PC-9 (cell line): ENCODE measurements around the gene SLC9C1. TPM values are rescaled to one million over a fixed set of nuclear protein-coding genes. Genes with fewer than 3 reads are reported as not detected.

Source experiments
- BruUV-seq: library from RNA; stranded (reverse); fragments of 400-500 nt; replicated peaks from 2 replicates; lab custom pipeline; 2021; lab: Mats Ljungman, UMichigan
- CTCF ChIA-PET: fragments of 300-600 bp; sonication (Branson Sonifier 250); formaldehyde crosslinking; loops from one replicate; lab custom pipeline; 2022; ENCODE audit warnings: antibody characterized with exemption; lab: Charles Lee
- POLR2A ChIA-PET: fragments of 300-600 bp; sonication (Branson Sonifier 250); formaldehyde crosslinking; loops from one replicate; lab custom pipeline; 2022; ENCODE audit warnings: antibody characterized with exemption; ENCODE audit not compliant: unreplicated experiment; lab: Charles Lee
- DNase-seq, 2 experiments: peaks; one replicate each; pipeline versions ENCODE4 v3.0.0 to v3.0.0-alpha.2; 2015 to 2022; ENCODE audit warnings: mixed read lengths in 1 of 2
- H2AFZ ChIP-seq: fragments of 200-600 bp; sonication (generic); 2 replicates; pipeline ENCODE4 v1.8.1; 2017; ENCODE audit warnings: antibody characterized with exemption
- H3F3A ChIP-seq: fragments of 200-600 bp; sonication (generic); 2 replicates; pipeline ENCODE4 v1.8.1; 2017; ENCODE audit warnings: antibody characterized with exemption, mild to moderate bottlenecking, low read depth; ENCODE audit not compliant: insufficient read depth
- H3K27ac ChIP-seq: fragments of 200-600 bp; sonication (generic); 2 replicates; pipeline ENCODE4 v1.6.1; 2016; ENCODE audit warnings: mixed run types
- H3K27me3 ChIP-seq: fragments of 200-600 bp; sonication (generic); 2 replicates; pipeline ENCODE4 v1.6.1; 2016; ENCODE audit warnings: low read depth, mixed run types; ENCODE audit not compliant: insufficient read depth
- H3K36me3 ChIP-seq: fragments of 200-600 bp; sonication (generic); 2 replicates; pipeline ENCODE4 v1.6.1; 2016; ENCODE audit warnings: low read depth, mixed run types
- H3K4me1 ChIP-seq: fragments of 200-600 bp; sonication (generic); replicated peaks from 2 replicates; pipeline ENCODE4 v1.6.1; 2016; ENCODE audit warnings: mixed run types; ENCODE audit not compliant: insufficient read depth
- H3K4me2 ChIP-seq: fragments of 200-600 bp; sonication (generic); 2 replicates; pipeline ENCODE4 v1.6.1; 2017; ENCODE audit warnings: mixed run types
- H3K4me3 ChIP-seq: fragments of 200-600 bp; sonication (generic); 2 replicates; pipeline ENCODE4 v1.6.1; 2016; ENCODE audit warnings: mixed run types
- H3K79me2 ChIP-seq: fragments of 200-600 bp; sonication (generic); 2 replicates; pipeline ENCODE4 v1.6.1; 2017; ENCODE audit warnings: low read depth, mixed run types
- H3K9me2 ChIP-seq: fragments of 200-600 bp; sonication (generic); 2 replicates; pipeline ENCODE4 v1.8.1; 2017; ENCODE audit warnings: mild to moderate bottlenecking; ENCODE audit not compliant: insufficient read depth
- H3K9me3 ChIP-seq: fragments of 200-600 bp; sonication (generic); 2 replicates; pipeline ENCODE4 v1.8.1; 2016; ENCODE audit warnings: low read depth; ENCODE audit not compliant: insufficient read depth
- H4K20me1 ChIP-seq: fragments of 200-600 bp; sonication (generic); 2 replicates; pipeline ENCODE4 v1.8.1; 2017; ENCODE audit not compliant: insufficient read depth
- CTCF ChIP-seq: fragments of 200-600 bp; sonication (generic); conservative IDR thresholded peaks from 2 replicates; pipeline ENCODE4 v1.6.1; 2017; ENCODE audit warnings: mixed run types, antibody characterized with exemption, mild to moderate bottlenecking, moderate library complexity
- EZH2 ChIP-seq: fragments of 200-600 bp; sonication (generic); IDR thresholded peaks from 2 replicates; pipeline ENCODE4 v1.8.0; 2017; ENCODE audit warnings: antibody characterized with exemption, low read depth
- intact Hi-C: fragments of 100-400 bp; cut with micrococcal nuclease; formaldehyde crosslinking; loops from one replicate; pipeline ENCODE4 v1.10.0; 2022; ENCODE audit not compliant: unreplicated experiment
- total RNA-seq: library from RNA; stranded (reverse); gene quantifications from 2 replicates; pipeline ENCODE4 v1.2.3, GENCODE V29; 2021

The SLC9C1 gene
- total RNA-seq, 1 experiment from 2014 or later: not detected

- ChIA-PET POLR2A (interaction anchor here (0.5 kb wide), 1 partner anchor 81 kb away, joined by 3 read pairs; no protein-coding TSS in a partner anchor), CTCF (no interaction called here)
- intact Hi-C loops: no loop called here
- DNase-seq: no peak
- Histone ChIP-seq H3F3A (no peaks in the 10 kb centered on the region), H2AFZ (no peak overlapping the region), H3K4me2 (no peak overlapping the region), H3K27me3 (no peaks in the 10 kb centered on the region), H3K9me3 (no peaks in the 10 kb centered on the region), H4K20me1 (no peaks in the 10 kb centered on the region), H3K4me1 (no peaks in the 10 kb centered on the region), H3K27ac (no peak overlapping the region), H3K9me2 (no peaks in the 10 kb centered on the region), H3K36me3 (no peaks in the 10 kb centered on the region), H3K4me3 (no peak overlapping the region), H3K79me2 (no peaks in the 10 kb centered on the region)
- TF ChIP-seq CTCF (no peak), EZH2 (no peak)
- no TSS peak for BruUV-seq
Measured at GRCh38 chr3:112321867-112322652, 28.0 kb upstream of the SLC9C1 start.

GRCh38 chr3:112320691-112321090 lies 26.7 kb upstream of the SLC9C1 start:
- Histone ChIP-seq H3K4me1 (no peaks in the 10 kb centered on the region), H2AFZ (no peak overlapping the region), H3K27me3 (no peaks in the 10 kb centered on the region), H3K9me3 (peaks cover 3% of the 10 kb centered on the region; the same call in 1 of the 2 replicates), H3K9me2 (no peaks in the 10 kb centered on the region), H3K4me2 (no peak overlapping the region), H3K36me3 (no peaks in the 10 kb centered on the region), H3F3A (no peaks in the 10 kb centered on the region), H4K20me1 (no peaks in the 10 kb centered on the region), H3K27ac (no peak overlapping the region), H3K4me3 (no peak overlapping the region), H3K79me2 (no peaks in the 10 kb centered on the region)
- no peak for DNase-seq
- ChIA-PET CTCF (interaction anchor here (0.6 kb wide), 1 partner anchor 231 kb away, joined by 3 read pairs; no protein-coding TSS in a partner anchor), POLR2A (no interaction called here)
- intact Hi-C loops: no loop called here
- TF ChIP-seq EZH2 (no peak), CTCF (no peak)
- no TSS peak for BruUV-seq

- Histone ChIP-seq H3K36me3 (no peaks in the 10 kb centered on the region), H3F3A (no peaks in the 10 kb centered on the region), H3K4me2 (no peak overlapping the region), H3K9me3 (peaks cover 3% of the 10 kb centered on the region; the same call in 1 of the 2 replicates), H2AFZ (no peak overlapping the region), H3K27ac (no peak overlapping the region), H3K9me2 (no peaks in the 10 kb centered on the region), H3K27me3 (no peaks in the 10 kb centered on the region), H3K79me2 (no peaks in the 10 kb centered on the region), H3K4me3 (no peak overlapping the region), H3K4me1 (no peaks in the 10 kb centered on the region), H4K20me1 (no peaks in the 10 kb centered on the region)
- no peak for DNase-seq
- BruUV-seq: no TSS peak
- CTCF ChIA-PET: interaction anchor here (0.5 kb wide), 1 partner anchor 9 kb away, joined by 3 read pairs; no protein-coding TSS in a partner anchor
- POLR2A ChIA-PET: no interaction called here
- no peak for TF ChIP-seq EZH2
- no peak for TF ChIP-seq CTCF
- intact Hi-C loops: no loop called here
Measured at GRCh38 chr3:112319516-112320276, 25.7 kb upstream of the SLC9C1 start.
